HG03095 (cell line): ENCODE data around the gene LYSMD3.
A peak's percentile ranks its signal among the peaks of the same experiment; 100 is the strongest.

Experiments
- ATAC-seq: cut with Tn5 transposase; IDR thresholded peaks from one replicate; pipeline ENCODE4 v1.9.1; 2021; ENCODE audit warnings: moderate library complexity; ENCODE audit not compliant: unreplicated experiment

Gene LYSMD3

GRCh38 chr5:90483206-90483605 is 46.2 kb downstream of the LYSMD3 start:
- ATAC-seq: no peak

GRCh38 chr5:90480699-90481098 is 48.7 kb downstream of the LYSMD3 start:
- ATAC-seq: no peak

- no peak for ATAC-seq
Measured at GRCh38 chr5:90479611-90480385, 49.6 kb downstream of the LYSMD3 start.

GRCh38 chr5:90477621-90478215 is 51.7 kb downstream of the LYSMD3 start:
- ATAC-seq: no peak

- no peak for ATAC-seq
Measured at GRCh38 chr5:90477073-90477472, 52.3 kb downstream of the LYSMD3 start.

GRCh38 chr5:90476391-90476790 is 53.0 kb downstream of the LYSMD3 start:
- ATAC-seq: no peak

GRCh38 chr5:90475436-90475980 is 53.9 kb downstream of the LYSMD3 start:
- ATAC-seq: no peak

- peak; percentile 90 for ATAC-seq
Measured at GRCh38 chr5:90474235-90475107, 54.9 kb downstream of the LYSMD3 start, which contains the start of the genes MBLAC2 and POLR3G. MBLAC2 (minus strand) TSS chr5:90474771; CDS start chr5:90474292, 479 bp downstream. POLR3G (plus strand) TSS chr5:90474864; CDS start chr5:90485568, 10,704 bp downstream.

- ATAC-seq: peak; percentile 6
Measured at GRCh38 chr5:90473396-90474234, 55.8 kb downstream of the LYSMD3 start.

GRCh38 chr5:90472783-90473395 is 56.5 kb downstream of the LYSMD3 start:
- peak; percentile 7 for ATAC-seq
